GM12801 (cell line): ENCODE results near the gene WDR20.

Experiments
- CTCF ChIP-seq: IDR thresholded peaks from one replicate; pipeline ENCODE4 v1.5.1; 2011; ENCODE audit warnings: control low read depth; ENCODE audit not compliant: insufficient read length; ENCODE audit errors: extremely low read depth

Gene WDR20

GRCh38 chr14:102139286-102140026, at the start of gene WDR20:
Gene WDR20 (plus strand): TSS chr14:102139897. CDS start chr14:102139924, 27 bp downstream.
- no peak for TF ChIP-seq CTCF

GRCh38 chr14:102090713-102091112, 49.0 kb upstream of the WDR20 start:
- TF ChIP-seq CTCF, result no peak

GRCh38 chr14:102092806-102093205, 46.9 kb upstream of the WDR20 start:
- TF ChIP-seq CTCF, result no peak

DNA sequence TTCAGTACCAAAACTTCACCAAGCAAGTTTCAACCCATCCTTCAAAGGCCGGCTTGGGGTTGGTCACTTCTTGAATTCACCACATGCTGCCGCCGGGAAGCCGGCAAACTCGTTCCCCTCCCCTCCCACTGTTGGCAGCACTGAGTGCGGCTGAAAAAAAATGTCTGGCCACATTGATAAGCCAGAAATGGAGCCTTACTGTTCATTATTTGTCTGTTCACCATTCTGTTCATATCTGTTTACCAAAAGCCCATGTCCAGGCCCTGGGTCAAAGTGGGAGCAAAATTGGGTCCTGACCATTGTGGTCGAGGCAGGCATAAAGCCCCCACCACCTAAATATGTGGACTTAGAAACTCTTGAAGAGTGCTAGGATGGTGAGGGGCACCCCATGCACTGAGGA, 45.6 kb upstream of the WDR20 start:
- TF ChIP-seq CTCF, result no peak

DNA sequence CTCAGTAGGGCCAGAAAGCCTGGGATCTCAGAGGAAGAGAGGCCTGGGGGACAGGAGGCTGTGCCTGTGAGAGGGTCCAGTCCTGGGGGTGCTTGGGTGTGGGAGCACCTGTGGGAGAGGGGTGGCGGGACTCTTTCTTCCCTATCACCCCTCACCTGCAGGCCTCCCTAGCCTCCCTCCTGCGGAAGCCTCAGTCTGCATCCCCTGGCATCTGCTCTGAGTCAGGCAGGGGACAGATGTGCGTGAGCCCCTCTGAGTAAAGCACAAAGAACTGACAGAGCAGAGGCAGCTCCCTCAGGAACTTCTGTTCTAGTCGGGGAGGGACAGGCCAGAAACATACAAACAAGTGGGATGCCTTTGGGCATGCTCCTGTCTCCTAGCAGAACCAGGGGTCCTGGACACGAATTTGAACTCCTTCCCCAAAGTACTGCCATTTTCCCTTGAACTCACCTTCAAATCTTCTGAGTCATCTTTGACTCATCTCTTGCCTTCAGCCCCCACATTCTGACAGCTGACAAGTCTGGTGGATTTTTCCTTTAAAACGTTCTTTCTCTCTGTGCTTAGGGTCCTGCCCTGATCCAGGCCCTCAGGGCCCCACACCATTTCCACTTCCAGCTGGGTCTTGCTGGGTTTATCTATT, 44.3 kb upstream of the WDR20 start:
- TF ChIP-seq CTCF, result no peak

GRCh38 chr14:102095871-102096568, 43.7 kb upstream of the WDR20 start:
- TF ChIP-seq CTCF, result no peak

- no peak for TF ChIP-seq CTCF
Observed at GRCh38 chr14:102096569-102097188, 43.0 kb upstream of the WDR20 start.
